ENCODE results near the gene MYO1D. TPM values are rescaled to one million over a fixed set of nuclear protein-coding genes. Genes with fewer than 3 reads are reported as not detected.

The MYO1D gene
- total RNA-seq, 4 donors from 2014 or later = 247 to 569 (median 444) TPM

DNA sequence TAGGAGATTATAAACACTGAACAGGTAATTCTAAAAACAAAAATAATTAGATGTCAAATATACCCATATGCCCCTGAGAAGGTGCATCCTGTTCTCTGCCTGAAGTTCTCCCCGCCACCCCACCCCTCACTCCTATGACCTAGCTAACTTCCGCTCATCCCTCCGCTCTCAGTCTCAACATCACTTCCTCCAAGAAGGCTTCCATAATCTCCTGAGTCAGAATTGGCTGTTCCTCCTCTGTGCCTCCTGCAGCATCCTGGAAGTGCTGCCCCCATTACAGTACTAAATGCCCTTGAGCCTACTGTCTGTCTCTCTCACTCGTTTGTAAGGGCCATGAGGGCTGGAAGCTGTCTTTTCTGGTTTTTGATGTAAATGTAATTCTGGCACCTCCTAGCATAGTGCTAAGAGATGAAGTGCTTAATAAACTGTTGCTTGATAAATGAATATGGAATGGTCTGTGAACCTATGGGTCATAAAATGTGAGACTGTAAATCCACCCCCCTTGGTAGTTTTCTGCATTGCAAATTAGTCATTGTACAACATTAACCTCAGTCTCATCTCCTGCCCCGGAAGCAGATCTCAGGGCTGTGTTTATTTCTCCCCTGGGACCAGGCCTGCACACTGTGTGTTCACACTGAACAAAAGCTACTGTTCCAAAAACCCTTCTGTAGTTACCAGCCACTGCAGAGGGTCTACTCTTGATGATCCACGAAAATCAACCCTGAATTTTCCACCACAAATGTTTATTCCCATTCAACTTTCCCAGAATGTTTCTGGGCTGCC is 3.9 kb upstream of the MYO1D start:
- intact Hi-C loops (cut with DNase I; ENCODE audit: low total_unique reads) (no loop called here), in situ Hi-C loops (cut with MboI; ENCODE audit: low pct_ligation_motif_present in 1 of 4, low pct_unique_long_range_greater_than_20kb in 1 of 4, low sequenced_read_pairs in 3 of 4) (loop anchor here in 1 of 4 donors (10.0 kb wide), 1 partner anchor 96 kb away; no protein-coding TSS in a partner anchor)
- TF ChIP-seq POLR2A (IDR thresholded peaks at IDR 0.05) (no peak), POLR2AphosphoS5 (IDR thresholded peaks at IDR 0.05) (no peak), EP300 (IDR thresholded peaks at IDR 0.05; ENCODE audit: low read depth) (no peak)
- TF ChIP-seq, protein P1, sequence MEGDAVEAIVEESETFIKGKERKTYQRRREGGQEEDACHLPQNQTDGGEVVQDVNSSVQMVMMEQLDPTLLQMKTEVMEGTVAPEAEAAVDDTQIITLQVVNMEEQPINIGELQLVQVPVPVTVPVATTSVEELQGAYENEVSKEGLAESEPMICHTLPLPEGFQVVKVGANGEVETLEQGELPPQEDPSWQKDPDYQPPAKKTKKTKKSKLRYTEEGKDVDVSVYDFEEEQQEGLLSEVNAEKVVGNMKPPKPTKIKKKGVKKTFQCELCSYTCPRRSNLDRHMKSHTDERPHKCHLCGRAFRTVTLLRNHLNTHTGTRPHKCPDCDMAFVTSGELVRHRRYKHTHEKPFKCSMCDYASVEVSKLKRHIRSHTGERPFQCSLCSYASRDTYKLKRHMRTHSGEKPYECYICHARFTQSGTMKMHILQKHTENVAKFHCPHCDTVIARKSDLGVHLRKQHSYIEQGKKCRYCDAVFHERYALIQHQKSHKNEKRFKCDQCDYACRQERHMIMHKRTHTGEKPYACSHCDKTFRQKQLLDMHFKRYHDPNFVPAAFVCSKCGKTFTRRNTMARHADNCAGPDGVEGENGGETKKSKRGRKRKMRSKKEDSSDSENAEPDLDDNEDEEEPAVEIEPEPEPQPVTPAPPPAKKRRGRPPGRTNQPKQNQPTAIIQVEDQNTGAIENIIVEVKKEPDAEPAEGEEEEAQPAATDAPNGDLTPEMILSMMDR (IDR thresholded peaks at IDR 0.05) = no peak
- H3K27ac ChIP-seq = no peak overlapping the region
- peaks cover 11 to 17% (median 14%) of the 10 kb centered on the region in 4 donors for H3K4me1 ChIP-seq
- no peaks in the 10 kb centered on the region for H3K36me3 ChIP-seq
- H3K27me3 ChIP-seq = no peaks in the 10 kb centered on the region
- DNase-seq = no peak
- 71 to 86% methylated on average over 1 to 6 of the region's 6 CpGs for WGBS, 2 donors (ENCODE audit: low coverage in 1 of 2)
- H3K9me3 ChIP-seq = no peaks in the 10 kb centered on the region
- H3K4me3 ChIP-seq = no peak overlapping the region

DNA sequence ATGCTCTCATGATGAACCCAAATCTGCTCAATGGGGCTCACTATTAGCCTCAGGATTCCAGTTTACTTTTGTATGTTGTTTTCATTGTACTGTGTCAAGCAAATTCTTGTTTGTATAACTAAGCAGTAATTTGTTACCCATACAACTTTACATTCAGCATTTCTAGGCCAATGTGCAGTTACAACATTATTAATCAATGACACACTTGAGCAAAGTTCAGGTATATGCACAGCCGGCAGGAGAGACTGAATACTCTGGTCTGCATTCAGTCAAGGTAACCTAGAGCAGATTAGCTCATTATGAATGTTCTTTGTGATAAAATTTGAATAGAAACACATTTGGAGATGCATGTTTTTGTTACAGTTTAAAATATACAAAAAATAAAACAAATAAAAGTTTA is 2.2 kb upstream of the MYO1D start:
- H3K36me3 ChIP-seq = no peaks in the 10 kb centered on the region
- no peak overlapping the region for H3K27ac ChIP-seq
- 89 to 100% methylated on average over 1 of the region's 1 CpG for WGBS, 2 donors (ENCODE audit: low coverage in 1 of 2)
- no peaks in the 10 kb centered on the region for H3K27me3 ChIP-seq
- no peaks in the 10 kb centered on the region for H3K9me3 ChIP-seq
- no peak for DNase-seq
- intact Hi-C loops (cut with DNase I; ENCODE audit: low total_unique reads) (loop anchor here (5.0 kb wide), 1 partner anchor 92 kb away; no protein-coding TSS in a partner anchor), in situ Hi-C loops (cut with MboI; ENCODE audit: low pct_ligation_motif_present in 1 of 4, low pct_unique_long_range_greater_than_20kb in 1 of 4, low sequenced_read_pairs in 3 of 4) (loop anchor here in 1 of 4 donors (10.0 kb wide), 1 partner anchor 94 kb away; no protein-coding TSS in a partner anchor)
- TF ChIP-seq, protein P1 (IDR thresholded peaks at IDR 0.05) = no peak
- TF ChIP-seq POLR2AphosphoS5 (IDR thresholded peaks at IDR 0.05) (no peak), EP300 (IDR thresholded peaks at IDR 0.05; ENCODE audit: low read depth) (no peak), POLR2A (IDR thresholded peaks at IDR 0.05) (no peak)
- no peak overlapping the region for H3K4me3 ChIP-seq
- peaks cover 11 to 34% (median 22%) of the 10 kb centered on the region in 4 donors for H3K4me1 ChIP-seq

DNA sequence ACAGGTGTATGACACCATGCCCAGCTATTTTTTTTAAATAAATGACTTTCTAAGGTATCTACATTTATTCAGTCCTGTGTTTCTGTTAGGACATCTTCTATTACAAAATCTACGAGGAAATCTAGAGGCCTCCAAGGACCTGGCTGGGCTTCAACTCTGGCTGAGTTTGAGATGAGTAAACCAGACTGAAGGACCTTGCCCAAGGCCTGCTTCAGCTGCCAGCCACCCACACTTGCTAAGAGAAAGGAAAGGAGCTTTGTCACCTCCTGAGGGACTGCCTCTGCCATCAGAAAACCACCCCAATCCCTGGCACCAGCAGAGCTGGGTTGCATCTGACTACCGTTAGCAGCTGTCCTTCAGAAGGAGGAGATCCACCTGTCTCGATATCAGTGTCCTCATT is 1.3 kb upstream of the MYO1D start:
- Histone ChIP-seq H3K4me3 (no peak overlapping the region), H3K9me3 (no peaks in the 10 kb centered on the region), H3K27ac (peak overlapping the region in 2 of 4 donors; percentile 81 to 97), H3K36me3 (no peaks in the 10 kb centered on the region), H3K27me3 (no peaks in the 10 kb centered on the region), H3K4me1 (peaks cover 11 to 44% (median 23%) of the 10 kb centered on the region in 4 donors)
- 60 to 81% methylated on average over 1 to 3 of the region's 3 CpGs for WGBS, 2 donors (ENCODE audit: low coverage in 1 of 2)
- intact Hi-C loops (cut with DNase I; ENCODE audit: low total_unique reads) = loop anchor here (5.0 kb wide), 1 partner anchor 91 kb away; no protein-coding TSS in a partner anchor
- in situ Hi-C loops (cut with MboI; ENCODE audit: low pct_ligation_motif_present in 1 of 4, low pct_unique_long_range_greater_than_20kb in 1 of 4, low sequenced_read_pairs in 3 of 4) = loop anchor here in 1 of 4 donors (10.0 kb wide), 1 partner anchor 93 kb away; no protein-coding TSS in a partner anchor
- TF ChIP-seq POLR2AphosphoS5 (IDR thresholded peaks at IDR 0.05) (no peak), EP300 (IDR thresholded peaks at IDR 0.05; ENCODE audit: low read depth) (no peak)
- TF ChIP-seq, protein P1 (IDR thresholded peaks at IDR 0.05) = no peak
- DNase-seq = no peak

DNA sequence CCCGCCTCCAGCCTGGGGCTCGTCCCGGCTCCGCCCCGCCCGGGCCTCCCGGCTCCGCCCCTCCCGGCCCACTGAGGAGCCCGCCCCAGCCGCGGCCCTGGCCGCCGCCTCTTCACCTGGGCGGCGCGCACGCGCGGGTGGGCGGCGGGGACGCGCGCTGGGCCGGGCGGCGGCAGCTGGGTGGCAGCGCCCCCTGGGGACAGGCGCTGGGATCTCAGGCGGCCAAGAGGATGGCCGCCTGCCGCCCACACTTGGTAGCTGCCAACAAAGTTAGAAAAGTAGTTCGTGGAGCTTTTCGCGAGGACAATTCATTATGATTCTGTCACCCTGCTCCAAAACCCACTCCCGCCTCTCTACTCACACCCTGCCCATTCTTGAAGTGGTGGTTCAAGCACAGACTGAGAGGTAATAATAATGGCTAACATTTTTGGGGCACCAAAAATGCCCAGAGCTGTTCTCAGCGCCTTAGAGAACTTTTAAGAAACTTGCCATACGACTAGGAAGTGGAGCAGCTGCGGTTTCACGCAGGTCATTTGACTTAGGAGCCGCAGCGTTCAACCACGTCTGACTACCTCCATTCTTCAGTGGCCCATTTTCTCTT is 340 bp upstream of the MYO1D start:
- TF ChIP-seq POLR2A (IDR thresholded peaks at IDR 0.05) = no peak
- TF ChIP-seq, protein P1 (IDR thresholded peaks at IDR 0.05) = peak; percentile 82 to 94 (median 88)
- no peaks in the 10 kb centered on the region for H3K9me3 ChIP-seq
- in situ Hi-C loops (cut with MboI; ENCODE audit: low pct_ligation_motif_present in 1 of 4, low pct_unique_long_range_greater_than_20kb in 1 of 4, low sequenced_read_pairs in 3 of 4) = loop anchor here in 1 of 4 donors (10.0 kb wide), 1 partner anchor 92 kb away; no protein-coding TSS in a partner anchor
- WGBS, 2 donors (ENCODE audit: low coverage in 1 of 2) = 0 to 1% methylated on average over 4 to 12 of the region's 44 CpGs
- intact Hi-C loops (cut with DNase I; ENCODE audit: low total_unique reads) = loop anchor here (5.0 kb wide), 1 partner anchor 90 kb away; no protein-coding TSS in a partner anchor
- H3K27ac ChIP-seq = peak overlapping the region; percentile 92 to 97 (median 94)
- no peaks in the 10 kb centered on the region for H3K27me3 ChIP-seq
- H3K4me1 ChIP-seq = peaks cover 11 to 47% (median 24%) of the 10 kb centered on the region in 4 donors
- peak overlapping the region in 3 of 4 donors; percentile 77 to 99 (median 96) for H3K4me3 ChIP-seq
- H3K36me3 ChIP-seq = no peaks in the 10 kb centered on the region
- DNase-seq = peak; percentile 96
